KOPT-K1 (cell line): ENCODE measurements around the gene VPS13D.
A peak's percentile ranks its signal among the peaks of the same experiment; 100 is the strongest.
"Not testable (repeated sequence)": the region's sequence is repeated elsewhere in the genome, so short reads cannot be mapped to it uniquely, and the experiment has no call there.

Source experiments
- H3K27ac ChIP-seq: fragments of 200-600 bp; sonication (generic); 2 replicates; pipeline ENCODE4 v1.5.1; 2016; ENCODE audit warnings: antibody characterized with exemption, mild to moderate bottlenecking, low read depth, low read length; ENCODE audit not compliant: poor library complexity, severe bottlenecking
- H3K36me3 ChIP-seq: fragments of 200-600 bp; sonication (generic); 2 replicates; pipeline ENCODE4 v1.5.1; 2017; ENCODE audit warnings: antibody characterized with exemption, mild to moderate bottlenecking, low read length, moderate library complexity; ENCODE audit not compliant: insufficient read depth
- H3K9me3 ChIP-seq: fragments of 200-600 bp; sonication (generic); 2 replicates; pipeline ENCODE4 v1.5.1; 2017; ENCODE audit warnings: antibody characterized with exemption, low read length, mild to moderate bottlenecking; ENCODE audit not compliant: insufficient read depth, poor library complexity, severe bottlenecking

Gene VPS13D

DNA sequence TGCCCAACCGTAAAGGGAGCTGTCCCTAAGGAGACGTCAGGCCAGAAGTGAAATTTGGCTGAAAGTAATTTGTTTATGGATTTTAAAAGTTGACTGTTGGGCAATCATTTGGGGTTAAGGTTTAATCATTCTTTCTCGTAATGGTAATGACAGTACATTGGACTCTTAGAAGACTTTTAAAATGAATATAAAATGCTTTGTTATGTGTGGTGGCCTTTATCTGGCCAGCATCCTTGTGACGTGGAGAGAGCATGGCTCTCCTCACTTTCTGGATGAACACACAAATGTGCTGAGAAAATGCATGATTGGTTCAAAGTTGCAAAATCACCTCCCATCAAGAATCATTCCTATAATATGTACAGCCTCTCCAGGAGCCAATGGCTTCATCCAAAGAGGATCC is 227.9 kb downstream of the VPS13D start:
- no peak overlapping the region for H3K27ac ChIP-seq
- peaks cover 36% of the 10 kb centered on the region for H3K36me3 ChIP-seq
- H3K9me3 ChIP-seq = no peaks in the 10 kb centered on the region

- no peaks in the 10 kb centered on the region for H3K9me3 ChIP-seq
- H3K36me3 ChIP-seq = peaks cover 44% of the 10 kb centered on the region
- H3K27ac ChIP-seq = no peak overlapping the region
These were observed 228.7 kb downstream of the VPS13D start for GRCh38 chr1:12458571-12458970.

DNA sequence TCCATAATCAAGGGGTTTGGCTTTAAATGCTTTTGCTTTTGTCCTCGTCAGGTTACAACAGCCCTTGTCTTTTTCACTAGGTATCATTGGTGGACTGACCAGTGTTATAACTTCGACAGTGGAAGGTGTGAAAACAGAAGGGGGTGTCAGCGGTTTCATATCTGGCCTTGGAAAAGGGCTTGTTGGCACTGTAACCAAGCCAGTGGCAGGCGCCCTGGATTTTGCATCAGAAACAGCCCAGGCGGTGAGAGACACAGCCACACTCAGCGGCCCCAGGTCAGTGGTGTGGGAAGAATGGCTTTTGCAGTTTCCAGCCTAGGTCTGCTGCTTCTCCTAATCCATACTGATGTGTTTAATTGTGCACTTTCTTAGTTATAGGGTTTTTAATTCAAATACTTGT is 230.3 kb downstream of the VPS13D start:
- Histone ChIP-seq H3K36me3 (peaks cover 55% of the 10 kb centered on the region), H3K9me3 (no peaks in the 10 kb centered on the region), H3K27ac (no peak overlapping the region)

DNA sequence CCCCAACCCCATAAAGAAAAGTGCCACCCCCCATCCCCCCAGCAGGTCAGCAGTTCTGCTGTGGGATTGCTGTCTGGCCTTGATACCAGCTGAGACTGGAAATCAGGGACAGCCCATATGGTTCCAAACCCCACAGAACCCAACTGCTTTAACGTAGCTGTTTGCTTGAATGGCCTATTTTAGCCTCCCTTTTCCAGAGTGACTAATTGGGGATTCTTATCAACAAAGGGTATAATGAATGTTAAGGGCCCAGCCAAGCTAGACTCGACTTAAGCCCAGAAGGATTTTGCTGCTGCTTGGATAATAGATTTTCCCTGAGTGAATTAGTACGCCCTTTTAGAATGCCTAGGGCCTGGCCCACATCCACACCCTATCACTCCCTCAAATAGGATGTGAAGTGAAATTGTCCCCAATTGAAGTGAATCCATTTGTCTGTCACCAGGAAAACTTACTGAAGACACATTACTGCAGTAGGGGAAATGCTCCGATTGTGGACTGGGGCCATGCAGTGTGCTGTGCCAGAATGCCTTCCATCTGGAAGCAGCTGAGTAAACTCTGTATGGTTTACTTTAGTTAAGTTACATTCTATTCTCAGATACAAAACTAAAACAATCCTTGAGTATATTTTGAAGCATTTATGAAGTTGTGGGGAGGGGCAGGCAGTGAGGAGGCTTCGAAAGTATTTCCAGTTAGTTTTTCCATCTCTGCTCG is 231.2 kb downstream of the VPS13D start:
- H3K27ac ChIP-seq = no peak overlapping the region
- H3K36me3 ChIP-seq = peaks cover 56% of the 10 kb centered on the region
- no peaks in the 10 kb centered on the region for H3K9me3 ChIP-seq

DNA sequence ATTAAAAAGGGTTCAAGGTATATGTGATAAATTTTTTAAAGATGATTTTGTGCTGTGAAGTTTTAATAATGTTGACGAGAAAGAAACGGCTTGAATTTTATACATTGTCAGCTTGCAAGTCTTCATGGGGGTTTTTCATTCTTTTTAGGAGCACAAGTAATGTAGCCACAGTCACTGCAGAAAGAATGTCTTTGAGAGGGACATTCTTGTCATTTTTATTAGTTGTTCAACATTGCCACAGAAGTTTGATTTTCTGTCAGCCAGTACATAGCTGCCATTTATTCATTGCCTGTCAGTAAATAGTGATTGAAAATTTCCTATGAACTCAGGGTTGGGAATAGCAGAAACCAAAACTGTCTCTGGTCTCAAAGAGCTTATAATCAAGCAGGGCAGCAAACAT is 231.9 kb downstream of the VPS13D start:
- H3K27ac ChIP-seq = no peak overlapping the region
- peaks cover 54% of the 10 kb centered on the region for H3K36me3 ChIP-seq

GRCh38 chr1:12462586-12462985 is 232.8 kb downstream of the VPS13D start:
- Histone ChIP-seq H3K36me3 (peaks cover 48% of the 10 kb centered on the region; the same call in 1 of the 2 replicates), H3K27ac (no peak overlapping the region)

More for the DNA sequence above, 231.9 kb downstream of the VPS13D start:
- H3K9me3 ChIP-seq = no peaks in the 10 kb centered on the region

DNA sequence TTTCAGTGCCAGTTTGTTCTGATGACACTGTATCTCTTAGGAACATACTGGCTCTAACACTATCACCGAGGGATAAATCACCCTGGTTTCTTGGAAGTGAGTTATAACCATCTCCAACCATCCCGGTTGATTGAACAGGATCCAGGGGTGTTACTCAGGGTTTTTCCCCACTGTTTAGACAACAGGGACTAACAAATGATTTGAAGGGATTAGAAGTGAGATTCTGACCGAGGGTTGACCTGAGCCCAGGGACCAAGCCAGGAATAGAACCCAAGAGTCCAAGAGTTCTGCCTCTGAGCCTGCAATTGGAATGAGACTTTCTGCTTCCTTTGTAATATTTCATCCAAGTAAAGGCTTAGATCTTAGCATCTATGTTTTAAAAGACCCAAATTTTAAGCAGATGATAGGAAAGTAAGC is 234.2 kb downstream of the VPS13D start:
- peaks cover 44% of the 10 kb centered on the region; the same call in 1 of the 2 replicates for H3K36me3 ChIP-seq
- no peak overlapping the region for H3K27ac ChIP-seq

More at GRCh38 chr1:12462586-12462985, 232.8 kb downstream of the VPS13D start:
- H3K9me3 ChIP-seq = no peaks in the 10 kb centered on the region

DNA sequence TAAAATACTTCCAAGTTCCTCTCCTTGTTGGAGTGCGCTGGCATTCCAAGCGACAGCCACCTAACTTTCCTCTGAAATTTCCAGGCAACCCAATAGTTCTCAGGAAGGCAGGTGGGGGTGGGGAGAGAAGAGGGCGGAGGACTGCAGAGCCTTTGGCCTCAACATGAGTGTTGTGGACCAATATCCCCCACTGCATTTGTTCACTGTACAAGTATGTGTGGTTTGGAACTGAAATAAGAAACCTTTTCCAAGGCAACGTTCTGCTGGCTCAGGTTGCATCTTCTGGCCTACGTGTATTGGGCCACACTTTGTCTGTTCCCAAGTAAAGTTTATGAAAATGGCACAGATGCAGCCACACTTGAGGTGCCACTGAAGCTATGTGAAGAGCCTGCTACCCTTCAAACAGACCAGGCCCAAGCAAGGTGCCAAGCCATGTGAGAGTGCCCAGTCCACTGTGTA is 234.8 kb downstream of the VPS13D start:
- H3K36me3 ChIP-seq = peaks cover 44% of the 10 kb centered on the region; the same call in 1 of the 2 replicates
- no peaks in the 10 kb centered on the region for H3K9me3 ChIP-seq
- H3K27ac ChIP-seq = no peak overlapping the region

More for the DNA sequence above, 234.2 kb downstream of the VPS13D start:
- H3K9me3 ChIP-seq = no peaks in the 10 kb centered on the region

GRCh38 chr1:12465126-12465525 is 235.3 kb downstream of the VPS13D start:
- H3K27ac ChIP-seq = no peak overlapping the region
- H3K36me3 ChIP-seq = peaks cover 39% of the 10 kb centered on the region; the same call in 1 of the 2 replicates
- no peaks in the 10 kb centered on the region for H3K9me3 ChIP-seq

DNA sequence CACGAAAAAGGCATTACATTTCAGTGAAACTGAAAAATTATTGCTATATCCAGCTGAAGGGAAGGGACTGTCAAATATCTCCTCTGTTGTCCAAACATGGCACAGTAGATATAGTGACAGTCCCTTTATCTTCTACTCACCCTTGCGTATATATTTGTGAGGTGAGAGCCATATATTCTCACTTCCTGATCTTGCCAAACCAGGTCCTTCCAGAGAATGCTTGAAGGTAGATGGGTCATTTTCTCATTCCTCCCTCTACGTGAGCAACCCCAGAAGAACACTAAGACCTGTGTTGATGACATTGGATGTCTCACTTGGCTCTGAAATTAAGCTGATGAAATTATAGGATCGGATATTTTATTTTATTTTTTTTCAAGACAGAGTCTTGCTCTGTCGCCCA is 237.0 kb downstream of the VPS13D start:
- no peak overlapping the region for H3K27ac ChIP-seq
- H3K9me3 ChIP-seq = no peaks in the 10 kb centered on the region
- H3K36me3 ChIP-seq = peaks cover 28% of the 10 kb centered on the region; the same call in 1 of the 2 replicates

- H3K27ac ChIP-seq = no peak overlapping the region
- peaks cover 20% of the 10 kb centered on the region; the same call in 1 of the 2 replicates for H3K36me3 ChIP-seq
- H3K9me3 ChIP-seq = no peaks in the 10 kb centered on the region
These were observed 237.9 kb downstream of the VPS13D start for GRCh38 chr1:12467570-12468286.

DNA sequence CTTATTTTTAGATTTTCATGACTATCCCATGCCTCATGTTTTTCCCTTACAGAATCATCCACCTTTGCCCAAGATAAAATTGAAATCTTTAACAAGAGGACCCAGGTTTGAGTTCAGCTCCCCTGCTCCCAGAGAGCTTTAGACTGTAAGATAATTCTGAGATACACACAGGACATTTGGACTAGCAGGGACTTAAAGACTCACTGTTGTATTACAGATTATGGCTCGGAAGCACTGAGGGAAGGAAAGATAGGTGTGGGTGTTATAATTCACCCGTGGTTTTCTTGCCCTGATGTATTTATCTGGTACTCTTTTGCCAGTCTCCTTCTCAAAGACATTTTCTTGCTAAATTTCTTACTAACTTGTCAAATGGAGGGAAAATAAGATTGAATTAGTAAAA is 238.5 kb downstream of the VPS13D start:
- no peak overlapping the region for H3K27ac ChIP-seq
- peaks cover 14% of the 10 kb centered on the region; the same call in 1 of the 2 replicates for H3K36me3 ChIP-seq

GRCh38 chr1:12469493-12469892 is 239.7 kb downstream of the VPS13D start:
- Histone ChIP-seq H3K36me3 (peaks cover 7% of the 10 kb centered on the region; the same call in 1 of the 2 replicates), H3K9me3 (peaks cover 7% of the 10 kb centered on the region), H3K27ac (peak overlapping the region; percentile 98)

More for the DNA sequence above, 238.5 kb downstream of the VPS13D start:
- no peaks in the 10 kb centered on the region for H3K9me3 ChIP-seq

- Histone ChIP-seq H3K9me3 (peaks cover 9% of the 10 kb centered on the region), H3K27ac (peak overlapping the region; percentile 98), H3K36me3 (peaks cover 2% of the 10 kb centered on the region; the same call in 1 of the 2 replicates)
These were observed 240.2 kb downstream of the VPS13D start for GRCh38 chr1:12469990-12470389.

DNA sequence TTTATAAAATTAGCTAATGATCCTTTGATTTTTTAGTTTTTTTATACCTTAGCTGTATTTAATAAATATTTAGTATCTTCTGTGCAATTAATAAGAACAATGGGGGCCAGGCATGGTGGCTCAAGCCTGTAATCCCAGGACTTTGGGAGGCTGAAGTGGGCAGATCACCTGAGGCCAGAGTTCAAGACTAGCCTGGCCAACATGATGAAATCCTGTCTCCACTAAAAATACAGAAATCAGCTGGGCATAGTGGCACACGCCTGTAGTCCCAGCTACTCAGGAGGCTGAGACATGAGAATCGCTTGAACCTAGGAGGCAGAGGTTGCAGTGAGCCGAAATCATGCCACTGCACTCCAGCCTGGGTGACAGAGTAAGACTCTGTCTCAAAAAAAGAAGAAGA is 241.1 kb downstream of the VPS13D start:
- H3K9me3 ChIP-seq, H3K36me3 ChIP-seq: not testable (repeated sequence)
- peak overlapping the region; percentile 98 for H3K27ac ChIP-seq
